HG03175 (cell line): ENCODE measurements around the gene GTPBP2.
"Not testable (repeated sequence)": the region's sequence is repeated elsewhere in the genome, so short reads cannot be mapped to it uniquely, and the experiment has no call there.

Experiments
- ATAC-seq: cut with Tn5 transposase; IDR thresholded peaks from one replicate; pipeline ENCODE4 v1.9.1; 2021; ENCODE audit warnings: mild to moderate bottlenecking, moderate library complexity; ENCODE audit not compliant: unreplicated experiment

The GTPBP2 gene

GRCh38 chr6:43662948-43663347 is 33.9 kb upstream of the GTPBP2 start:
- ATAC-seq = not testable (repeated sequence)

DNA sequence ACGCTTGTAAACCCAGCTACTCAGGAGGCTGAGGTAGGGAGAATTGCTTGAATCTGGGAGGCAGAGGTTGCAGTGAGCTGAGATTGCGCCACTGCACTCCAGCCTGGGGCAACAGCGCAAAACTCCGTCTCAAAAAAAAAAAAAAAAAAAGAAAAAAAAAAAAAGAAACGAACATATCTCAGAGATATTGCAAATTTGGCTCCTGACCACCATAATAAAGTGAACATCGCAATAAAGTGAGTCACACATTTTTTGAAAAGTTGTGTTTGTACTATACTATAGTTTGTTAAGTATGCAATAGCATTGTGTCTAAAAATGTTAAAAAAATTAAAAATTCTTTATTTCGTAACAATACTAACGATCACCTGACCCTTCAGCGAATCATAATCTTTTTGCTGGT is 29.1 kb upstream of the GTPBP2 start:
- ATAC-seq = no peak

GRCh38 chr6:43657221-43657802 is 28.2 kb upstream of the GTPBP2 start:
- ATAC-seq = no peak

- not testable (repeated sequence) for ATAC-seq
Observed at GRCh38 chr6:43652822-43653221, 23.8 kb upstream of the GTPBP2 start.

GRCh38 chr6:43648248-43648647 is 19.2 kb upstream of the GTPBP2 start:
- no peak for ATAC-seq

- ATAC-seq = no peak
Observed at GRCh38 chr6:43647613-43648012, 18.5 kb upstream of the GTPBP2 start.

GRCh38 chr6:43645613-43645964 is 16.5 kb upstream of the GTPBP2 start:
- ATAC-seq = no peak

DNA sequence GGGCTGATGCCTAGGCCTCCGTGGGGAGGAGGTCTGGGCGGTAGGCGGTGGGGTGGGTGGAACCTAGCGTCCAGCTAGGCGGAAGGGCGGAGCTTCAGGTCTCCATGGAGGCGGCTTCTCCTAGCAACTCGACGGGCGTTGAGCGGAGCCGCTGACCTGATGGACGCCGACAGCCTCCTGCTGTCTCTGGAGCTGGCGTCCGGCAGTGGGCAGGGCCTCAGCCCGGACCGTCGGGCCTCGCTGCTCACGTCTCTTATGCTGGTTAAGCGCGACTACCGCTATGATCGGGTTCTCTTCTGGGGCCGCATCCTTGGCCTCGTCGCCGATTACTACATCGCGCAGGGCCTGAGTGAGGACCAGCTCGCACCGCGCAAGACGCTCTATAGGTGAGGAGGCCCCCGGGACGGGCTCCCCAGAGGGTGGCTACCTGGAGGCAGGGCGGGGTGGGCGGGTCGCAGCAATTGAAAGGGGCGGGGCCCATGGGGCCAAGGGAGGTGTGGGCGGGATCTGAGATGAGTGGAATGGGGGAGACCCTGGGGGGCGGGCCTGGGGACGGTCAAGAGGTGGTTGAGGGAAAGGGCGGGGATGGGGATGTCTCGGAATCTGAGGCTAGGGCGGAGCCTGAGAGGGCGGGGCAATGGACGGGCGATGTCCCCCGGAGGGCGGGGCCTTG is 16.0 kb upstream of the GTPBP2 start, which contains the start of gene RSPH9:
Gene RSPH9 (plus strand): TSS at position 97 of the 673 bp plus-strand sequence. CDS start 63 bp downstream, at position 160.
- peak; percentile 60 for ATAC-seq

DNA sequence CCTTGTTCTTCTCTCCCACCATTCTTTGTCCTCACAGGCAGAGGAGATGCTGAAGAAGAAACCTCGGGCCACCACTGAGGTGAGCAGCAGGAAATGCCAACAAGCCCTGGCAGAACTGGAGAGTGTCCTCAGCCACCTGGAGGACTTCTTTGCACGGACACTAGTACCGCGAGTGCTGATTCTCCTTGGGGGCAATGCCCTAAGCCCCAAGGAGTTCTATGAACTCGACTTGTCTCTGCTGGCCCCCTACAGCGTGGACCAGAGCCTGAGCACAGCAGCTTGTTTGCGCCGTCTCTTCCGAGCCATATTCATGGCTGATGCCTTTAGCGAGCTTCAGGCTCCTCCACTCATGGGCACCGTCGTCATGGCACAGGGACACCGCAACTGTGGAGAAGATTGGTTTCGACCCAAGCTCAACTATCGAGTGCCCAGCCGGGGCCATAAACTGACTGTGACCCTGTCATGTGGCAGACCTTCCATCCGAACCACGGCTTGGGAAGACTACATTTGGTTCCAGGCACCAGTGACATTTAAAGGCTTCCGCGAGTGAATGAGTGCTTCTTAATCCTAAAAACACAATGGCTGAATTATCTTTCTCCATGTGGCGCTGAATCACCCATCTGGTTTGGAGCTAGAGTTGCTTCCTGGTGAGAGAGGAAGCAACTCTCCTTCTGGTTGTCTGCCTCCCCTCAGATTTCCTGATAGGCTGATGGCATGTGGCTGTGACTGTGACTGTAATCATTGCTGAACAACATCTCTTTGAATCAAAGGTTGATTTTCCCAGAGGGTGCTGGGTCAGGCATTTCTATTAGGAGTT is 11.1 kb upstream of the GTPBP2 start:
- no peak for ATAC-seq

DNA sequence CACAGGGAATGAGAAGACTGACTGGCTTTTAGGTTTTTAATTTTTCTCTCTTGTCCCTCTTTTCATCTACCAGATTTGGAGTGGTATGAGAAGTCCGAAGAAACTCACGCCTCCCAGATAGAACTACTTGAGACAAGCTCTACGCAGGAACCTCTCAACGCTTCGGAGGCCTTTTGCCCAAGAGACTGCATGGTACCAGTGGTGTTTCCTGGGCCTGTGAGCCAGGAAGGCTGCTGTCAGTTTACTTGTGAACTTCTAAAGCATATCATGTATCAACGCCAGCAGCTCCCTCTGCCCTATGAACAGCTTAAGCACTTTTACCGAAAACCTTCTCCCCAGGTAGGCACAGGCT is 7.2 kb upstream of the GTPBP2 start:
- peak; percentile 6 for ATAC-seq

GRCh38 chr6:43635387-43636307 is 6.6 kb upstream of the GTPBP2 start, which contains the start of gene MAD2L1BP:
MAD2L1BP (plus strand) TSS chr6:43635840; CDS start chr6:43635876, 36 bp downstream.
- ATAC-seq = peak; percentile 85

DNA sequence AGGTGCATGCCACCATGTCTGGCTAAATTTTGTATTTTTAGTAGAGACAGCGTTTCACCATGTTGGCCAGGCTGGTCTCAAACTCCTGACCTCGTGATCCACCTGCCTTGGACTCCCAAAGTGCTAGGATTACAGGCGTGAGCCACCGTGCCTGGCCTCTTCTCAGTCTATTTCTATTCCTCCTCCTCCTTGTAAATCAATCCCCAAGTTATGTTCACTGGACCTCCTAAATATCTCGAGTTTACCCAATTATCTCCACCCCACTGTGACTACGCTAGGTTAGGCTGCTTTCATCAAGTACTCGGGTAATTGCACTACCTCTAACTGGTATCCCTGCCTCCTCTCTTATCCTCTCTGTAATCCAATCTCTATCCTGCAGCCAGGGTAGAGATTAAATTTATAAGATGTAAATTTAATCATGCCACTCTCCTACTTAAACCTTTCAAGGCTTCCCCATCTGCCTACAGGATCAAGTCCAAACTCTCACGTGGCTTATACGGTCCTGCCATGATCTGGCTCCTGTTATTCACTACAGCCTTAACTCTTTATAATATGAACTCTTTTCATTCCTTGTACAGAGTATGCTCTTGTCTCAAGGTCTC is 5.7 kb upstream of the GTPBP2 start:
- ATAC-seq = no peak

- ATAC-seq = not testable (repeated sequence)
Observed at GRCh38 chr6:43633002-43633401, 3.9 kb upstream of the GTPBP2 start.

GRCh38 chr6:43630980-43631619 is 2.0 kb upstream of the GTPBP2 start:
- no peak for ATAC-seq

- peak; percentile 67 for ATAC-seq
Observed at GRCh38 chr6:43629505-43630300, 639 bp upstream of the GTPBP2 start.

DNA sequence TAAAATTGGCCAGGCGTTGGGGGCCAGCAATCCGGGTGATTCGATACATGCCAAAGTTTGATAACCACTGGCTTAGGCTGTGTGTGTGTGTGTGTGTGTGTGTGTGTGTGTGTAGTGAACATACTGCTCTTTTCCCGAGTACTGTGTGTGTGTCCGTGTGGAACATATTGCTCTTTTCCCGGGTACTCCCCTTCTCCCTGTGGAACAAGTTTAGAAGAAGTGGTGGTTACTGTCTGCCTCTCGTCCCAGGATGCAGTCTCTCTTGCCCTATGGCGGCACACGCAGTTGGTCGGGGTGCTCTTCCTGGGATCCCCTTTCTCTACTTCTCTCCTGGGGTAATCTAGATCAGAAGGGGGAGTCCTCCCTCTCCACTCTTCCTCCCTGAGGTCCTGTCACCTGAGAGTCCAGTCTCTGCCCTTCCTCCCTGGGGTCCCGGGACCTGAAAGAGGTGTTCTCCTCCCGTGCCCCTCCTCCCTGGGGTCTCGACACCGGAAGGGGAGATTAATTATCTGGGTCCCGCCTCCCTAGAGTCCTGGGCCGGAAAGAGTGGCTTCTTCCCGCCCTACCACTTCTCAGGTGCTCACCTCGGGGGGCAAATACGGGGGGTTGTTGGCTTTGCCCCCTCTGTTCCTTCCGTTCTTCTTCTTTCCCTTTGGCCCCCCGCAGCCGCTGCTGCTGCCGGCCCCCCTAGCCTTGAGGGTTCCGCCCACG is 516 bp downstream of the GTPBP2 start:
- ATAC-seq = peak; percentile 20

DNA sequence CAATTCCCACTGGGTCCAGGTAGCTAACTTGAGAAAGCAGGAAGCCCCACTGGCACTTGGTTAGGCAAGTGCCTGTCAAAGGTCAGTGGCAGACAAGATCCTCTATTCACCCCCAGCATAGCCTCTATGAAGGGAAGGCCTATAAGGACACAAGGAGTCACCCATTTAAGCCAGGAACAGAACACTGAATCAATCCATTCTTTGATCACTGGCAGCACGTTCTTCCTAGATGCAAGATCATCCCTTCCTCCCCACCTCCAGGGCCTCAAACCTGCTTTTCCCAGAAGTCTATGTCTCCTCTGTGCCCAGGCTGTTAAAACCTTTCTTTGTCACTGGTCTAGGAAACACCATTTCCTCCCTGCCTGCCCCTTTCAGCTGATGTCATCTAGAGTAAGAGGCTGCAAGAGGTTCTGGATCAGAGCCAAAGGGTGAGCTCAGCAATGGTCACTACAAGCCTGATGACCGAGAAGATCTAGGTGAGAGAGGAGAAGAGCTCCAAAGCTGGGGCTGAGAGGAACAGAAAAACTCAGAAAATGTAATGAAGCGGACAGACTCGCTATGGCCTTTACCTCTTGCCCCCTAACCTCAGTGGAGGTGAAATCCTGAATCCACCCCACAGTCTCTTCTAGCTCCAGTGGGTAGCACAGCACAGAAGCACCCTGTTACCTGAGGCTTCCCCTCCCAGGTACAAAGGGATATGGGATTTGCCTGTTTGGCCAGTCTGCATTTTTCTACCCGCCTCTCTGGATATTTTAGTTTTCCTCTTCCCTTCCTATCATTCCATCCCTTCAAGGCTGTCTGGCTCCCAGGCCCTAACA is 1.8 kb downstream of the GTPBP2 start:
- no peak for ATAC-seq
